Glomerular visceral epithelial cell (primary cell): ENCODE data around the gene PPP2R2D.
A peak's percentile ranks its signal among the peaks of the same experiment; 100 is the strongest.

Experiments used
- DNase-seq: peaks from one replicate; pipeline ENCODE4 v3.0.0-alpha.2; 2016; ENCODE audit errors: extremely low spot score

PPP2R2D gene

GRCh38 chr10:131900350-131901152 is at the start of gene PPP2R2D:
TSS of gene PPP2R2D (plus strand) at chr10:131901008. CDS start at chr10:131901149, 141 bp downstream.
- DNase-seq, result peak; percentile 92

- DNase-seq, result no peak
Measured at GRCh38 chr10:131851346-131851745, 49.5 kb upstream of the PPP2R2D start.

- no peak for DNase-seq
Measured at GRCh38 chr10:131852176-131852822, 48.5 kb upstream of the PPP2R2D start.

GRCh38 chr10:131852823-131853609 is 47.8 kb upstream of the PPP2R2D start:
- DNase-seq, result no peak

GRCh38 chr10:131853610-131853964 is 47.2 kb upstream of the PPP2R2D start:
- DNase-seq, result no peak

- no peak for DNase-seq
Measured at GRCh38 chr10:131854579-131855335, 46.1 kb upstream of the PPP2R2D start.

- no peak for DNase-seq
Measured at GRCh38 chr10:131855461-131856401, 45.1 kb upstream of the PPP2R2D start.

GRCh38 chr10:131856441-131857094 is 44.2 kb upstream of the PPP2R2D start:
- DNase-seq, result no peak

- DNase-seq, result no peak
Measured at GRCh38 chr10:131857156-131858117, 43.4 kb upstream of the PPP2R2D start.

GRCh38 chr10:131858118-131858515 is 42.7 kb upstream of the PPP2R2D start:
- no peak for DNase-seq

GRCh38 chr10:131858583-131859340 is 42.0 kb upstream of the PPP2R2D start:
- no peak for DNase-seq

GRCh38 chr10:131859341-131860020 is 41.3 kb upstream of the PPP2R2D start:
- DNase-seq, result no peak

GRCh38 chr10:131860311-131860710 is 40.5 kb upstream of the PPP2R2D start:
- no peak for DNase-seq

- DNase-seq, result no peak
Measured at GRCh38 chr10:131860806-131861440, 39.9 kb upstream of the PPP2R2D start.

- DNase-seq, result no peak
Measured at GRCh38 chr10:131862548-131862947, 38.3 kb upstream of the PPP2R2D start.

- DNase-seq, result no peak
Measured at GRCh38 chr10:131865223-131865917, 35.4 kb upstream of the PPP2R2D start.
